GM12878 (cell line): ENCODE results near the gene SLC25A41. TPM values are rescaled to one million over a fixed set of nuclear protein-coding genes. Genes with fewer than 3 reads are reported as not detected.

ENCODE experiments used
- ASH2L ChIP-seq: fragments of 300-600, 200-600 bp; sonication (generic); IDR thresholded peaks from 2 replicates; pipeline ENCODE4 v1.6.1; 2017; ENCODE audit warnings: low read depth, mild to moderate bottlenecking, borderline replicate concordance
- CUX1 ChIP-seq: IDR thresholded peaks from 2 replicates; pipeline ENCODE4 v1.6.1; 2012; ENCODE audit warnings: improper control_type of control experiment, low read depth, low read length; ENCODE audit not compliant: insufficient replicate concordance
- NBN ChIP-seq: fragments of 450-650 bp; IDR thresholded peaks from 2 replicates; pipeline ENCODE4 v1.6.1; 2016
- NFXL1 ChIP-seq: fragments of 450-650 bp; IDR thresholded peaks from 2 replicates; pipeline ENCODE4 v1.6.1; 2017; ENCODE audit warnings: antibody characterized with exemption, mild to moderate bottlenecking, borderline replicate concordance
- STAT1 ChIP-seq: fragments of 450-650 bp; conservative IDR thresholded peaks from 2 replicates; pipeline ENCODE4 v1.6.1; 2014; ENCODE audit warnings: antibody characterized with exemption, mild to moderate bottlenecking
- TAF1 ChIP-seq: IDR thresholded peaks from 2 replicates; pipeline ENCODE4 v1.6.1; 2011; ENCODE audit warnings: mild to moderate bottlenecking, low read depth, low read length, borderline replicate concordance
- polyA plus RNA-seq, 11 experiments: library from polyadenylated mRNA; depleted of rRNA in 4 of 11; unstranded in 6 of 11; stranded (reverse) in 5 of 11; fragments of >200 nt; fragmentation: Nextera tagmentation in 4 of 11; fragmentation: Illumina TruSeq in 1 of 11; extraction: Ambion mirVana in 4 of 11; extraction: Trizol in 1 of 11; gene quantifications; 1 replicate in 1 of 11; 2 replicates in 10 of 11; pipeline versions ENCODE4 v1.2.1 to v1.2.3, GENCODE V29; 2011 to 2016; ENCODE audit warnings: inconsistent platforms in 2 of 11, missing spikeins in 2 of 11, low read depth in 1 of 11
- total RNA-seq, 4 experiments: library from RNA; depleted of rRNA in 3 of 4; stranded (reverse); fragments of >200 nt in 3 of 4; fragmentation: Illumina TruSeq in 1 of 4; extraction: Trizol in 1 of 4; gene quantifications; 2 replicates each; pipeline versions ENCODE4 v1.2.1 to v1.2.3, GENCODE V29; 2013 to 2021
- TF ChIP-seq, protein P1 (sequence below): fragments of 150-350 bp; IDR thresholded peaks from 2 replicates; pipeline ENCODE4 v1.6.1; 2016; ENCODE audit warnings: low read depth, low read length

SLC25A41 gene
- total and polyA plus RNA-seq, 10 of the 15 experiments (the other 5 are each of a cell fraction or from before 2014, with no cell fraction given): 0.23 to 1.2 (median 0.43) TPM; not detected in 2

DNA sequence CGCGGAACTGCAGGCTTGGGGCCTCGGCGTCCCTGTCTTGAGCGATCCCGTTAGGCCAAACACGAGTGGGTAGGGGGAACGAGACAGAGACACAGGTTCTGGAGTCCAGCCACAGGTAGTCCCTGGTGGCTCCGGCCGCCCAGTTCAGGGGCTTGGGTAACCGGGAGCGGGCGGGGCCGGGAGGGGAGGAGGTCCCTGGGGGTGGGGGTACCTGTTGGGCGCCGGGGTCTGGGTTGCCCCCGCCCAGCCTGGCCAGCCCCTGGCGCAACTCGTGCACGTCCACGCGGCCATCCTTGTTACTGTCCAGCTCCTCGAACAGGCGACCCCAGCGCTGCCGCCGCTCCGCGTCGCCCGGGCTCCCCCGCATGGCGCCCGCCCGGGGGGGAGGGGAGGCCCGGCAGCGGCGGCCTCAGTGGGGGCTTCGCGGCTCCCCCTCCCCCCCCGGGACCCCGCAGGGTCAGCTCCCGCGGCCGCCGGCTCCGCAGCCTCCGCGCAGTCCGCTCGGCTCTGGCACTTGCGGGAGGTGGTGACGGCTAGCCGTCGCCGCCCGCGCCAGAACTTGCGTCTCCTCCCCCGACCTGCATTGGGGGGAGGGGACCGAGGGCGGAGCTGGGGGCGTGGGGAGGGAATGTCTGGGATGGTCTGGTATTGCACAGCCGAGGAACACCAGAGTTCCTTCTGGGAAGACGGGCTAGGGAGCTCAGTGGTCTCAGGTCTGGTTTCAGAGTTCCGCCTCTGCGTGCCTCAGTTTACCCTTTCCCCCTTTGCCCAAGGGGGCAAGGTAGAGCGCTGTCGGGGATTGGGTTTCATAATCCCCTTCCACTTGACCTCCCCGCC, 25.9 kb upstream of the SLC25A41 start, which contains the start of gene SLC25A23 (continued):
- no peak for TF ChIP-seq CUX1
- TF ChIP-seq NFXL1: no peak
- no peak for TF ChIP-seq TAF1
- no peak for TF ChIP-seq STAT1
- TF ChIP-seq, protein P1, sequence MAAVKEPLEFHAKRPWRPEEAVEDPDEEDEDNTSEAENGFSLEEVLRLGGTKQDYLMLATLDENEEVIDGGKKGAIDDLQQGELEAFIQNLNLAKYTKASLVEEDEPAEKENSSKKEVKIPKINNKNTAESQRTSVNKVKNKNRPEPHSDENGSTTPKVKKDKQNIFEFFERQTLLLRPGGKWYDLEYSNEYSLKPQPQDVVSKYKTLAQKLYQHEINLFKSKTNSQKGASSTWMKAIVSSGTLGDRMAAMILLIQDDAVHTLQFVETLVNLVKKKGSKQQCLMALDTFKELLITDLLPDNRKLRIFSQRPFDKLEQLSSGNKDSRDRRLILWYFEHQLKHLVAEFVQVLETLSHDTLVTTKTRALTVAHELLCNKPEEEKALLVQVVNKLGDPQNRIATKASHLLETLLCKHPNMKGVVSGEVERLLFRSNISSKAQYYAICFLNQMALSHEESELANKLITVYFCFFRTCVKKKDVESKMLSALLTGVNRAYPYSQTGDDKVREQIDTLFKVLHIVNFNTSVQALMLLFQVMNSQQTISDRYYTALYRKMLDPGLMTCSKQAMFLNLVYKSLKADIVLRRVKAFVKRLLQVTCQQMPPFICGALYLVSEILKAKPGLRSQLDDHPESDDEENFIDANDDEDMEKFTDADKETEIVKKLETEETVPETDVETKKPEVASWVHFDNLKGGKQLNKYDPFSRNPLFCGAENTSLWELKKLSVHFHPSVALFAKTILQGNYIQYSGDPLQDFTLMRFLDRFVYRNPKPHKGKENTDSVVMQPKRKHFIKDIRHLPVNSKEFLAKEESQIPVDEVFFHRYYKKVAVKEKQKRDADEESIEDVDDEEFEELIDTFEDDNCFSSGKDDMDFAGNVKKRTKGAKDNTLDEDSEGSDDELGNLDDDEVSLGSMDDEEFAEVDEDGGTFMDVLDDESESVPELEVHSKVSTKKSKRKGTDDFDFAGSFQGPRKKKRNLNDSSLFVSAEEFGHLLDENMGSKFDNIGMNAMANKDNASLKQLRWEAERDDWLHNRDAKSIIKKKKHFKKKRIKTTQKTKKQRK: no peak
- no peak for TF ChIP-seq NBN
- no peak for TF ChIP-seq ASH2L
- TF ChIP-seq, all 136 proteins: peak for 17
